ENCODE results near the gene ATRAID. TPM values are rescaled to one million over a fixed set of nuclear protein-coding genes. Genes with fewer than 3 reads are reported as not detected.
"Not testable (repeated sequence)": the region's sequence is repeated elsewhere in the genome, so short reads cannot be mapped to it uniquely, and the experiment has no call there.

ATRAID gene, protein sequence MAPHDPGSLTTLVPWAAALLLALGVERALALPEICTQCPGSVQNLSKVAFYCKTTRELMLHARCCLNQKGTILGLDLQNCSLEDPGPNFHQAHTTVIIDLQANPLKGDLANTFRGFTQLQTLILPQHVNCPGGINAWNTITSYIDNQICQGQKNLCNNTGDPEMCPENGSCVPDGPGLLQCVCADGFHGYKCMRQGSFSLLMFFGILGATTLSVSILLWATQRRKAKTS
- total RNA-seq: 88.3 TPM
- long read RNA-seq, transcript ATRAID-202 (7 exons, 1,059 nt): minor isoform, 32 of 123 reads
- long read RNA-seq, transcript ATRAID-201 (7 exons, 1,240 nt): major isoform, 87 of 123 reads
- long read RNA-seq, partial matches to known transcripts: 3 of 123 reads
- long read RNA-seq, other reads (novel, unspliced or antisense): 1 of 123 reads

DNA sequence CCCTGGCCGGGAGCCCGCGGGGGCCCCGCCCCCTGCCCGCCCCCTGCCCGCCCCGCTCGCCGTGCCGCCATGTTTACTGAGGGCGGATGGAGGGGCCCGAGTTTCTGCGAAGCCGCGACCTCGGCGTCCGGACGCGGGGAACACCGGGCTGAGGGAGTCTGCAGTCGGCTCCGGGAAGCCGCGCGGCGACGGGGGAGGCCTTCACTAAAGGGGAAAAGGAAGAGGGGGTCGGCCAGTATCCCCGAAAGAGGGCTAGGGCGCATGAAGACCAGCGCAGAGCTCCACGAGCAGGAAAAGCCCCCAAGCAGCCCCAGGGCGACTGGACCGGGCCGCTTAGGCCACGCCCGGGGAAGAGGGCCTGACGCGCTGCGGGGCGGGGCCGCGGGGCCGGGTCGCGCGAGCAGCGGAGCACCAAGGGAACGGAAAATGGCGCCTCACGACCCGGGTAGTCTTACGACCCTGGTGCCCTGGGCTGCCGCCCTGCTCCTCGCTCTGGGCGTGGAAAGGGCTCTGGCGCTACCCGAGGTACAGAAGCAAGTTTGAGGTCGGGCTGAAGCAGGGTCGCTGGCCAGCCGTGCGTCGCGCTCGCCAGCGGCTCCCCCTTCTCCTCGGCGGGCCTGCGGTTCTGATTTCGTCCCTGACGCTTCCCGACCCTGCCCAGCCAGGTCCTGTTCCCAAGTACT is at the start of gene ATRAID, which contains the start of gene SLC5A6:
Gene ATRAID (plus strand): TSS at position 99 of the 683 bp plus-strand sequence. CDS start 328 bp downstream, at position 427.
Gene SLC5A6 (minus strand): TSS at position 326 of the 683 bp plus-strand sequence. CDS start 4,618 bp downstream, outside the sequence.
- peak; percentile 96 for DNase-seq (ENCODE audit: low spot score)

DNA sequence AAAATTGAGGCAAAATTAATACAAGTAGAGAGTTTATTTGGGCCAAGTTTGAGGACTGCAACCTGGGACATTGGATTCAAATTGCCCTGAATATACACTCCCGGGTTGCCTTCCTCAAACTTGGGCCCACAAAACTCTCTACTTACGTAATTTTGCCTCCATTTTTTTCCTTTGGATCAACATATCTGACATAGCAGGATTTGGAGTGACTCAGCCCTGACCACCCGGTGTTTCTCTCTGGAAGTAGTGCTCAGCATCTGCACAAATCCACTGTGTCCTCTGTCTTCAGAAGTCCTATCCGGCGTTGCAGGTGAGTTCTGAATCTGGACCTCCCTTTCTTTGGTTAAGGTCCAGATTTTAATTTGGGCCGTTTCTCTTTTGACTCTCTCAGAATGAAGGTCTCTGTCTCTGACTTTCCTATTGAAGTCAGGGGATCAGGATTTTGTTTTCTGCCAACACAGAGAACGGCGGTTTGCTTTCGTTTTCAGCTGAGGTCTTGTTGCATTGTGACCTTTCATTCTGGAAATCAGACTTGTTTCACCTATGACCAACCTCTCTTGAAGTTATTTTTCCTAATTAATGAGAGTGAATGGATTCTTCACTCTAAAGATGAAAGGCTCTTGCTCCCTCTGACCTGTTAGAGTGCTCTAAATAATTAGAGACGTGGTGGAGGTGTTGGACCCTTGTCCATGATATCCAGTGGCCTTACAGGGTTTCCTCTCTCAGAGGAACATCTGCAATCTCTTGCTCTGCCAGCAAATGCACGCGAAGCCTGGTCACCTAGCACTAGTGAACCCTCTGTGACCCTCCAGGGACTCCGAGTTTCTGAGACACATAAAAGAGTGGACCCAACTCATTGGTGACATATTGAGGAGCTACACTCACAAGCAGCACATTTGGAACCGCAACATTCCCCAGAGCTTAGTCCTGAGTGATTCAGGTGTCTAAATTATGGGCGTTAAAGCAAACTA is 49.4 kb upstream of the ATRAID start:
- no peak for DNase-seq (ENCODE audit: low spot score)

DNA sequence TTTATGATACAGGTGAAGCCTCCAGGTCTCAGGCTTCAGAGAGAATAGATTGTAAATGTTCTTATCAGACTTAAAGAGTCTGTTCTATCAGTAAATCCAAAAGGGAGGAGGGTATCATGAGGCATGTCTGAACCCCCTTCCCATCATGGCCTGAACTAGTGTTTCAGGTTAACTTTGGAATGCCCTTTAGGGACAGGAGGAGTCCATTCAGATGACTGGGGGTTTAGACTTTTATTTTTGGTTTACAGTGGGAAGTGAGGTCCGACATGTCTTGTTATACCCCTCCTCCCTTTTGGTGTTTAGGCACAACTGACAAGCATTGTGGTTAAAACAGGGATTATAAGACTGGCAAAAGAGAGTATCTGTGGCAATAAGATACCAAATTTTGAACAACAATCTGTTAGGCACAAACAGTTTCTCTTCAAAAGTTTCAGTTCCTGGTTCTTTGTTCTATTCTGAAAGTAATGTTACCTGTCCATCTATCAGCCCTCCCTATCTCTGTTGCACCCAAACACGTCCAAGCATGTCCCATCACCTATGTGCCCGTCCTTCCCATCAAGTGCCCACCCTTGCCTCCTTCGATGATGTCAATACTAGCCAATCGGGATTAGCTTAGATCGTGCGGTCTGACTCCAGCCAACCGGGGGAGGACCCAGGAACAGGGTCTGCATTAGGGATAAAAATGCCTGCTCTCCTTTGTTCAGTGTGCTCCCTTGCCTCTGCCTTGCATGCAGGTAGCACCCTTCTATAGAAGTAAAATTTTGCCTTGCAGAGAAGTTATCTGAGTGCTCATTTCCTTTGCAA is 46.7 kb upstream of the ATRAID start:
- no peak for DNase-seq (ENCODE audit: low spot score)

DNA sequence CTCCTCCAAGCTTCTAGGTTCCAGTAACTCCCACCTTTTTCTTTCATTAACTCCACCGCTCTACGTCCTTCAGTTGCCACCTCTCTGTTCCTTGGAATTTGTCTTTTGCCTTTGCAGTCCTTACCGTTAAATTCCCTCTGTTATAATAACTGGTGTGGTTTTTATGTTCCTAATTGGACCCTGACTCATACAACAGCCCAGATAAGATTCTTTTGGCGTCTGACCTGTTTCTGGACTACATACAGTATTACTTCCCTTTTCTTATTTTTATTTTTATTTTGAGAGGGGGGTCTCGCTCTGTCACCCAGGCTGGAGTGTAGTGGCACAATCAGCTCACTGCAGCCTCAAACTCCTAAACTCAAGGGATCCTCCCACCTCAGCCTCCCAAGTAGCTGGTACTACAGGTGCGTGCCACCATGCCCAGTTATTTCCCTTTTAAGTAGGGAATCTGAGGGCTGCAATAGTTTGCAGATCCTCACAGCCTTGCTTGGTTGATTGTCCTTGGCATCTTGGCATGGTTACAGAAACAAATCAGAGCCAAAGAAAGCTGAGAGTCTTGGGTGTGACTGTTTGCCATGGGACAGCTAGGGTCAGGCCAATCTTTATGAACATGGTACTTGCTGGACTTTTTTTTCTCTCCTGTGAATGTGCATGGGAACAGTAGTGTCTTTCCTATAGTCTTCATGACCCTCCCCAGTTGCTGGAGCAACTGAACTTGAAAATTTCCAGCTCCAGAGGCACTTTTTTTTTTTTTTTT is 41.1 kb upstream of the ATRAID start:
- no peak for DNase-seq (ENCODE audit: low spot score)

DNA sequence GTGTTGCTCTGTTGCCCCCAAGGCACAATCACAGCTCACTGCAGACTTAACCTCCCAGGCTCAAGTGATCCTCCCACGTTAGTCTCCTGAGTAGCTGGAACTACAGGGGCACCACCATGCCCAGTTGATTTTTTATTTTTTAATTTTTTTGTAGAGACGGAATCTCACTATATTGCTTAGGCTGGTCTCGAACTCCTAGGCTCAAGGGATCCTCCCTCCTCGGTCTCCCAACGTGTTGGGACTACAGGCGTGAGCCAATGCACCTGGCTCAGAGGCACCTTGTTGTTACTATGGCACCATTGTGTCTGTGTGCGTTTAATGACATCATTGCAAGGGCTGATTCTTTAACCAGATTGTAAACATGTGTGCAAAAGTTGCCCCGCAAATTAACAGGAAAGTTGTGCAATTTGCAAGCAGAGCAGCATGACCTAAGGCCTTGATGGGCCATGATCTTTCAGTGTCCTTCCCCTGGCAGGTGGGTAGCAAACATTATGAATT is 40.4 kb upstream of the ATRAID start:
- DNase-seq (ENCODE audit: low spot score): no peak

DNA sequence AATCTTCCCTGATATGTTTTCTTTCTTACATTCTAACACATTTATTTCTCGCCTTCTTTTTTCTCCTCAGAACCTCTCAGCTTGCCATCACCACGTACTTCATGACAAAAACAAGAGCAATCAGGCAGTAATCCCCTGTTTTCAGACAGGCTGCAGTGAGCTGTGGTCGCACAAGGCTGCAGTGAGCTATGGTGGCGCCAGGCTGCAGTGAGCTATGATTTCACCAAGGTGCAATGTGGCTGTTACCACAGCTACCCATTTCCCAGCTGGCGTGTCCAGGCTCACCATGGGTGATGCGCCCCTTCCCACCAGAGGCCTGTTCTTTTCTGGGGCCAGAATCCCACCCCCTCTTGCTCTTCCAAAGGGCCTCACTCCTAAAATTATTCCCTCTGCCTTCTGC is 37.2 kb upstream of the ATRAID start:
- no peak for DNase-seq (ENCODE audit: low spot score)

DNA sequence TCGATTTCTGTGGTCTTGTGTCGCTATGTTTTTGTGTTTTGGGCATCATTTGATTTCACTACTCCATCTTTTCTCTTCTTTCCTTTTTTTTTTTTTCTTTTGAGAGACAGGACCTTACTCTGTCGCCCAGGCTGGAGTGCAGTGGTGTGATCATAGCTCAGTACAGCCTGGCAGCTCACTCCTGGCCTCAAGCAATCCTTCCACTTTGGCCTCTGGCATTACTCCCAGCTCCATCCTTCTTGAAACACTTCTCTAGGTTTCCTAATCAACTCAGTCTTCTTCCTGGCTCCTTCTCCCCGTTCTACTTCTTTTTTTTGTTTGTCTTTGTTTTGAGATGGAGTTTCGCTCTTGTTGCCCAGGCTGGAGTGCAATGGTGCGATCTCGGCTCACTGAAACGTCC is 36.5 kb upstream of the ATRAID start:
- DNase-seq (ENCODE audit: low spot score): no peak

DNA sequence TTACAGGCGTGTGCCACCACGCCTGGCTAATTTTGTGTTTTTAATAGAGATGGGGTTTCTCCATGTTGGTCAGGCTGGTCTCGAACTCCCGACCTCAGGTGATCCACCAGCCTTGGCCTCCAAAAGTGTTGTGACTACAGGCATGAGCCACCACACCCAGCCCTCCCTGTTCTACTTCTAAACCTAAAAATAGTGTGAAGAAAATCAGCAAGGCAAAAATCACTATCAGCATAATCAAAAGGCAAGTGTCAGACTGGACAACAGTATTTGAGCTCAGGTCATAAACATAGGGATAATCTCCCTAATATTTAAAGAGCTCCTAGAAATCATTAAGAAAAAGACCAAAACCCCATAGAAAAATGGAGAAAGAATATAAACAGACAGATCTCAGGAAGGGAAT is 36.1 kb upstream of the ATRAID start:
- DNase-seq (ENCODE audit: low spot score): not testable (repeated sequence)

DNA sequence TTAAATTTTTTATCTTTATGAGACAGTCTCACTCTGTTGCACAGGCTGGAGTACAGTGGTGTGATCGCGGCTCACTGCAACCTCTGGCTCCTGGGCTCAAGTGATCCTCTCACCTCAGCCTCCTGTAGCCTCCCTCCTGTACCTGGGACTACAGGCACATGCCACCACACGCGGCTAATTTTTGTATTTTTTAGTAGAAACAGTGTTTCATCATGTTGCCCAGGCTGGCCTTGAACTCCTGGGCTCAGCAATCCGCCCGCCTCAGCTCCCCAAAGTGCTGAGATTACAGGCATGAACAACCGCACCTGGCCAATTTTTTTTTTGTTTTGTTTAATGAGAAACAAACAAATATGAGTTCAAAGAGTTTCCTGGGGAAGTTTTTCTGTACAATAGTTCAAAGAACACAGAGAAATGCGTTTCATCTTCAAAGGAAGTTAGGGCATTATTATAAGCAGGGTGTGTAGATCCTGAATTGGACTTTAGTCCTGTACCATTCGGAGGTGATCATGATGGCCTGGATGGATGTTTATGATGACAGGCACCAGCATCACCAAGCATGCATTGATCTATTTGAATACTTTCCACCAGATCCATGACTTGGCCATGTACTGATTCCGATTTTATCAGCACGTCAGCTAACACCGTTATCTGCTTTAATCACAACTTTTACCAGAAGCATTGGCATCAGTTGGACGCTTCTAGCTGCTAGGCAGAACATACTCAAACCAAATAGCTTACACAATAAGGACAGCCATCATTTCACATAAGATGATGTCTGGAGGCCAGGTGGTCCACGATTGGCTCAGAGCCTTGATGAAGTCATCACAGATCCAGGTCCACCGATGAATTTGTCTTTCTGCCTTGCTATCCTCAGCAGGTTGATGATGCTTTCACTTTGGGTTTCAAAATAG is 34.1 kb upstream of the ATRAID start:
- no peak for DNase-seq (ENCODE audit: low spot score)

DNA sequence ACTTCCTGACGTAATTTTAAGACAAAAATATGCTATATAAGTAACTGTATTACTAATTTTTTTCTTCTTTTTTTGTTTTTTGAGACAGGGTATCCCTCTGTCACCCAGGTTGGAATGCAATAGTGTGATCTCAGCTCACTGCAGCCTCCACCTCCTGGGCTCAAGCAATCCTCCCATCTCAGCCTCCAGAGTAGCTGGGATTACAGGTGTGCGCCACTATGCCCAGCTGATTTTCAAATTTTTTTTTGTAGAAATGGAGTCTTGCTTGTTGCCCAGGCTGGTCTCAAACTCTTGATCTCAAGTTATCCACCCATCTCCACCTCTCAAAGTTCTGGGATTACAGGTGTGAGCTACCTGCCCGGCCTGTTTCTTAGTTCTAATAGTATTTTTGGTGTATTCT is 33.4 kb upstream of the ATRAID start:
- no peak for DNase-seq (ENCODE audit: low spot score)

DNA sequence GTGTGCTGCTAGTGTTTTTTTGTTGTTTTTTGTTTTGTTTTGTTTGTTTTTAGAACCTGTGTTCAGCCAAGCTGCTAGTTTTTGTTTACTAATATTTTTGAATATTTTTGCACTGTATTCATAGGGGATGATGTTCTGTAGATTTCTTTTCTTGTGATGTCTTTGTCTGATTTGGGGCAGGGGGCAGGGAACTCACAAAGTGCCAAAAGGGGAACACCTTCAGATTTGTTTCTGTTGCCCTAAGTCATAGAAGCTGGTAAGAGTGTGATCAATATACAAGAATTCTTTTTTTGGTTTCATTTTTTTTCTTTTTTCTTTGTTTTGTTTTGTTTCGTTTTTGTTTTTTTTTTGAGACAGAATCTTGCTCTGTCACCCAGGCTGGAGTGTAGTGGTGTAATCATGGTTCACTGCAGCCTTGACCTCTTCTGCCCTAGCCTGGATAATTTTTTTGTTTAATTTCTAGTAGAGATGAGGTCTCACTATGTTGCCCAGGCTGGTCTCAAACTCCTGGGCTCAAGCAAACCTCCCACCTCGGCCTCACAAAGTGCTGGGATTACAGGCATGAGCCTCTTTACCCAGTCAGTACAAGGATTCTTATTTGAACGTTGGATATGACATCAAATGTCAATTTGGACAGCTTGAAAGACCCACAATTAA is 32.4 kb upstream of the ATRAID start:
- no peak for DNase-seq (ENCODE audit: low spot score)

DNA sequence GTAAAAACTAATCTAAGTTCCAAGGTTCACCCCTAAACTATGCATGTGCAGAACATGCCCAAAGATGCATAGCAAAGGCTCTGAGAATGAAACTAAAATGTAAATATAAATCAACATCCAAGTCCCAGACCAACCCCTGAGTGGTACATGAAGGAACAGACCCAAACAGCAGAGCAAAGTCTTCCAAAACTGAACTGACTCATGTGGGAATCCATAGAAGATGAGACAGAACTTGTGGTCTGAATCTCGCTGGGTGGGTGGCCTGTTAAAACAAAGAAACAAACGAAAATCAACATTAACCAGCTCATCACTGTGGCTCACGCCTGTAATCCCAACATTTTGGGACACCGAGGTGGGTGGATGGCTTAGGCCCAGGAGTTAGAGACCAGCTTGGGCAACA is 29.5 kb upstream of the ATRAID start:
- no peak for DNase-seq (ENCODE audit: low spot score)

DNA sequence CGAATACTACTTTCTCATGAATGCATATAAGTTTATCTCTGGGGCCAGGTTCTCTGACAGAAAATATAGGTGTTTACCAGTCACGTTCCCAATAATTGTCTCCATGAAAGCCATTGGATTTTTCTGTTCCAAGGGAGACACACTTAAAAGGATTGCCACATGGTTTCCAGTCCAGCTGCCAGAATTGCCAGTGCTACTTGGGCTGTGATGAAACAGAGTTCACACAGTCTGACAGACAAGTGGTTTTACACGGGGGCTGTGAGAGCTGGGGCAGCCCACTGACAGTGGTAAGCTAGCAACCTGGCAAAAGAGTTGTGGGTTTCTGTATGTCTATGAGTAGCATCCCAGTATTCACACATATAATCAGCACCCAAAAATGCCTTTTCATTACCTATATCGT is 27.7 kb upstream of the ATRAID start:
- no peak for DNase-seq (ENCODE audit: low spot score)

DNA sequence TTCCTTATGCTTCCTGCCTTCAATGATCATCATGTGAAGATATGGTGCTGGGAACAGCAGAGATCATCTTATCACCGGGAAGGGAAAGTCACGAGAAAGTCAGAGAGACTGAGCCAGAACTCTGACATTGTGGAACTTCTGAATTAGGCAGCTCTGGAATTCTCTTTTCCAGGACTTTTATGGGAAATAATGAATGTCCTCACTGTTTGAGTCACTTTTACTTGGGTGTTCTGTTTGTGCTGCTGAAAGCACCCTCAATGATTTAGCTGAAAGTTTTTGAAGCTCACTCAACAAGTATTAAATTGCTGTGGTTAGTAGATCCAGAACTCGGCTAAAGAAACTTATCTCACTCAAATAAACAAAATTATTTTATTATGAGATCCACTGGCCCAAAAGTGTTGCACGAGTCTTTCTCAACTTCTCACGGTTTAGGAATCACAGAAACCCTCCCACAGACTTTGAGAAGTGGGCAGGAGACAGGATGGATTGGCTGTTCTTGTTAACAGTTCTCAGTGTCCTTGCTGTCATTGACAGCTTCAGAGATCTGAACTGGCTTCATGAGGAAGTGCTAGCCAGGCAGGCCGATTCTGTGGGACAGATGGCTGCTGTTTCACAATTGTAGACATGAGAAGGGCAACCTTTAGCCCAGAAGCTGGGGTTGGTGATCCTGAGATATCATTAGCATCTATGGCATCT is 26.4 kb upstream of the ATRAID start:
- DNase-seq (ENCODE audit: low spot score): no peak

DNA sequence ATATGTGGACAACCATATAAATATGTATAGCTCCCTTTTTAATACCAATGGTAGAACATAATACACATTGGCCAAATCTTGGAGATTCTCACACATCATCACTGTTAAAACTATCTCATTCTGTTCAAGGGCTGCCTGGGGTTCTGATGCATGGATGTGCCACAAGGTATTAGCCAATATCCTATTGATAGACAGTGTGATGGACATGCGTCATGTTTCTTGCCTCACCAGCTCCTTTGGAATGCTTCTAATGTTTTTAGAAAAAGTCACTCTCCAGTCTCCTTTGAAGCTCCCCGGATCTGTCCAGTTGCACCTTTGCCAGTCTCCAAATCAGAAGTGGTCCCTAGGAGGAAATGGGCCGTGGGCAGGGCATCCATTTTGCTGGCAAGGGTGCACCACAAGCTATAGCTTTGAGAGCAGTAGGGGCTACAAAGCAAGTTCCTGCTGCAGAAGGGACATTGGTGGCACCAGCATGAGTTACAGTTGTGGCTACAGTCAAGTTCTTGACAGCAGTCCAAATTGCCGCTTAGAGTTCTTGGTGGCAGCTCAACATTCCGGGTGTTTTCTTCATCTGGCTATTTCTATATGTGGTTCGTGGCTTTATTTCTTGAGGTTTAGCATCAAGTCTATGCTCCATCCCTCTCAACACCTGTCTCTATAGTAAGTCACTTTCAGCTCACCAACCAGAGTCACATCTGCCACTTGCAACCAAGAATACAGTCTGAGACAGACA is 25.1 kb upstream of the ATRAID start:
- DNase-seq (ENCODE audit: low spot score): no peak

DNA sequence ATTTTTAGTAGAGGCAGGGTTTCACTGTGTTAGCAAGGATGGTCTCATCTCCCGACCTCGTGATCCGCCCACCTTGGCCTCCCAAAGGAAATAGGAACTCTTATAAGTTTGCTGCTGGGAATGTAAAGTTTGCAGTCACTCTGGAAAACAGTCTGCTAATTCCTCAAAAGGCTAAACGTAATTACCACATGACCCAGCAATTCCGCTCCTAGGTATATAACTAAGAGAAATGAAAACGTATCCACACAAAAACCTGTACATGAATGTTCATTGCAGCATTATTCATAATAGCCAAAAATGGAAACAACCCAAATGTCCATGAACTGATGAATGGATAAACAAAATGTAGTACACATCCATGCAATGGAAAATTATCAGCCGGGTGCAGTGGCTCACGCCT is 21.9 kb upstream of the ATRAID start:
- DNase-seq (ENCODE audit: low spot score): no peak

Data from mesenteric fat pad (tissue), 1 donor.